Measurements from ENCODE around the gene HYAL2.

HYAL2 gene

DNA sequence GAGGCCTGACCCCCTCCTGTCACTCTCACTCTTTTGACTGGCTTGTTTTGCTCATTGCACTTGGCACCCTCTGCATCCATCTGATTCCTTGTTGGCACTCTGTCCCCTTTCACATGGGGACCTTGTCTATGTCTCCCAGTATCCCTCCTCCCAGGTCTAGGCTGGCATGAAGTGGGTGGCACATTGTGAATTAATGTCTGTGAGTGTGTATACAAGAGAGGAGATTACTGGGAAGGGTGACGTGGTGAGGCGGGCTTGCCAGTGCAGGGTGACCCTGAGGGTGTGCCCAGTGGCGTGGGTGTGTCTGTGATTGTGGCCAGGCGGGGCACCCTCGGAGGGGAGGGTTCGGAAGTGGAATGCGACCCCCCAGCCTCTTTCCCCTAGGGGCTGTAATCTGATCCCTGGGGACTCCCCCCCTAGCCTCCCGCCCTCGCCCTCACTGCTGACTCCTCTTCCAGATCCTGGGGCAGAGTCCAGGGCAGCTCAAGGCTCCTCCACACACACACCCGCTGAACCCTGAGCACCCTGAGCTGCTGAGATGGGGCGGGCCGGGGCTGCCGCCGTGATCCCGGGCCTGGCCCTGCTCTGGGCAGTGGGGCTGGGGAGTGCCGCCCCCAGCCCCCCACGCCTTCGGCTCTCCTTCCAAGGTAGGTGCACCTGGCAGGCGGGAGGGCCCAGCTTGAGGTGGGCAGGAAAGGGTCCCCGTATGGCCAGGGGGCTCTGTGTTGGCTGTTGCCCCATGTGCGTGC, 53.7 kb downstream of the HYAL2 start, which contains the start of gene SEMA3B:
TSS of gene SEMA3B (plus strand) at position 445 of the 749 bp plus-strand sequence. CDS start at position 539, 94 bp downstream.
- no peak for DNase-seq

- no peak for DNase-seq
These were observed 54.3 kb downstream of the HYAL2 start for GRCh38 chr3:50268276-50268675.

All from central memory CD4-positive, alpha-beta T cell (primary cell).